Fibroblast of mammary gland (primary cell): Measurements from ENCODE around the gene CMIP.

Experiments used
- DNase-seq: peaks from one replicate; pipeline ENCODE4 v3.0.0-alpha.2; 2010; ENCODE audit warnings: low read depth
- H3K4me3 ChIP-seq: 2 replicates; pipeline ENCODE4 v1.5.1; 2011; ENCODE audit warnings: low read depth, mild to moderate bottlenecking, low read length, moderate library complexity; ENCODE audit not compliant: control insufficient read depth
- TF ChIP-seq, protein P1 (sequence below): conservative IDR thresholded peaks from 2 replicates; pipeline ENCODE4 v1.5.1; 2011; ENCODE audit warnings: low read depth, low read length, inconsistent platforms; ENCODE audit not compliant: control insufficient read depth, insufficient read depth

The CMIP gene

GRCh38 chr16:81458149-81458669 lies 13.6 kb downstream of the CMIP start:
- no peak overlapping the region for H3K4me3 ChIP-seq
- TF ChIP-seq, protein P1, sequence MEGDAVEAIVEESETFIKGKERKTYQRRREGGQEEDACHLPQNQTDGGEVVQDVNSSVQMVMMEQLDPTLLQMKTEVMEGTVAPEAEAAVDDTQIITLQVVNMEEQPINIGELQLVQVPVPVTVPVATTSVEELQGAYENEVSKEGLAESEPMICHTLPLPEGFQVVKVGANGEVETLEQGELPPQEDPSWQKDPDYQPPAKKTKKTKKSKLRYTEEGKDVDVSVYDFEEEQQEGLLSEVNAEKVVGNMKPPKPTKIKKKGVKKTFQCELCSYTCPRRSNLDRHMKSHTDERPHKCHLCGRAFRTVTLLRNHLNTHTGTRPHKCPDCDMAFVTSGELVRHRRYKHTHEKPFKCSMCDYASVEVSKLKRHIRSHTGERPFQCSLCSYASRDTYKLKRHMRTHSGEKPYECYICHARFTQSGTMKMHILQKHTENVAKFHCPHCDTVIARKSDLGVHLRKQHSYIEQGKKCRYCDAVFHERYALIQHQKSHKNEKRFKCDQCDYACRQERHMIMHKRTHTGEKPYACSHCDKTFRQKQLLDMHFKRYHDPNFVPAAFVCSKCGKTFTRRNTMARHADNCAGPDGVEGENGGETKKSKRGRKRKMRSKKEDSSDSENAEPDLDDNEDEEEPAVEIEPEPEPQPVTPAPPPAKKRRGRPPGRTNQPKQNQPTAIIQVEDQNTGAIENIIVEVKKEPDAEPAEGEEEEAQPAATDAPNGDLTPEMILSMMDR, result no peak
- DNase-seq, result no peak

DNA sequence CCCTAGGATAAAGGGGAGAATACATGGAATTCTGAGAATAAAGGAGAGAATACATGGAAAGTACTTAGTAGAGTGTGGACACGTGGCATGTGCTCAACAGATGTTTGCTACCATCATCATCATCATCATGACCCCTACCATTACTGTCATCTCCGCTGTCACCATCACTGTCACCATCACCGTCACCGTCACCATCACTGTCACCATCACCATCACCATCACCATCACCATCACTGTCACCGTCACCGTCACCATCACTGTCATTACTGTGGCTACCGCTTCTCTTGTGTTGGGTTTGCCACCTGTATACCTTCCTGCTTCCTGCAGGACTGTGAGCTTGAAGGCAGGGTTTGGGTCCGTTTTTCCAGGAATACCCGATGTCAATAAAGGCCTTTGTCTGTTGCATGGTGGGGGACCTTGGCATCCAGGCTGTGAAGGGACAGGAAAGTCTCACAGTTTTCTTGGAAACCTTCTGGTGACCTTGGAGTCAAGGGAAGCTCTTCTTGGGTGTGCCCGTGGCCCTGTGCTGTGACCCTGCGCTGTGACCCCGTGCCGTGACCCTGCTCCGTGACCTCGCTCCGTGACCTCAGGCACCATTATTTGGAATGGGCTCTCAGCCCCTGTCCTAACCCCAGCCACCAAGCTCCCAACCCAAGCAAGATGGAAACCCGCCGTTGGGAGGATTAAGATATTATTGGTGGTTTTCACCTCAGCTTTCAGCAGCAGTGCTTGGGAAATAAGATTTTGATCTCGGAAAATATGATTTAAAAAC lies 14.4 kb downstream of the CMIP start:
- DNase-seq, result no peak
- TF ChIP-seq, protein P1, result no peak
- H3K4me3 ChIP-seq, result no peak overlapping the region

- H3K4me3 ChIP-seq, result no peak overlapping the region
- TF ChIP-seq, protein P1, result no peak
- DNase-seq, result no peak
These were observed 15.5 kb downstream of the CMIP start for GRCh38 chr16:81460075-81460474.

DNA sequence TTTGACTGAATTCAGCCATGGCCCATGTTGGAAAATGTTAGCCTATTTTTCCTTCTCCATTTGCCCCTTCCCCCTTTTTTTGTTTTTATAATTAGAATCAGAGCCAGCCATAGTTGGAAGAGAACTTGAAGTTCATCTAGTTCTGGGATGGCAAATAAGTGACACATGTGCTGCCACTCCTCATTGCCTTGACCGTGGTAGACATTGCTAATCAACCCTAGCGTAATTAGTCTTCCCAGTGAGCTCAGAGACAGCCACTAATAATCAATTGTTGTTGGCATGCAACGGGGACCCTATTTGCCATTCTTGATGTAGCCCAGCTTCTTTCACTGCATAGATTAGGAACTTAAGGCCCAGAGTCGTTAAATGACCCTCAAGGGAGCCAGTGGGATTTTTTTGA lies 16.6 kb downstream of the CMIP start:
- no peak for DNase-seq
- TF ChIP-seq, protein P1, result no peak
- no peak overlapping the region for H3K4me3 ChIP-seq

DNA sequence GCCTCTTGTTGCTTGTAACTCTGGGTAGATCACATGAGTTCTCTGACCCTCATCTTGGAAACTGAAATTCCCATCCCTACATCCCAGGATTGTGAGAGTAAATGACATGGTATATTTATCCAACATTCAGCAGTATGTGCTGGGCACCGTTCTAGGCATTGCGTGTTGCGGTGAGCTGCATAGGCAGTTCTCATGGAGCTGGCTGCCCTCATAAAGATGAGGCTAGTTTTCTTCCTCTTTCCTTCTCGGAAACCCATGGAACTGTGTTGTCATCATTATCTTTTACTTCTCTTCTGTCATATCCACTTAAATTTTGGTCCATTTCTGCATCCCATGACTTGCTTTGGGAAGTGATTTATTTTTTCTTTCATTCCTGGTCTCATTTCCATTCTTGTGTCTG lies 17.2 kb downstream of the CMIP start:
- TF ChIP-seq, protein P1, result no peak
- no peak for DNase-seq
- no peak overlapping the region for H3K4me3 ChIP-seq

- TF ChIP-seq, protein P1, result no peak
These were observed 18.1 kb downstream of the CMIP start for GRCh38 chr16:81462683-81463082.

More at GRCh38 chr16:81462683-81463082, 18.1 kb downstream of the CMIP start:
- no peak overlapping the region for H3K4me3 ChIP-seq
- DNase-seq, result no peak
